ENCODE data around the gene MSL3B.

The MSL3B gene

DNA sequence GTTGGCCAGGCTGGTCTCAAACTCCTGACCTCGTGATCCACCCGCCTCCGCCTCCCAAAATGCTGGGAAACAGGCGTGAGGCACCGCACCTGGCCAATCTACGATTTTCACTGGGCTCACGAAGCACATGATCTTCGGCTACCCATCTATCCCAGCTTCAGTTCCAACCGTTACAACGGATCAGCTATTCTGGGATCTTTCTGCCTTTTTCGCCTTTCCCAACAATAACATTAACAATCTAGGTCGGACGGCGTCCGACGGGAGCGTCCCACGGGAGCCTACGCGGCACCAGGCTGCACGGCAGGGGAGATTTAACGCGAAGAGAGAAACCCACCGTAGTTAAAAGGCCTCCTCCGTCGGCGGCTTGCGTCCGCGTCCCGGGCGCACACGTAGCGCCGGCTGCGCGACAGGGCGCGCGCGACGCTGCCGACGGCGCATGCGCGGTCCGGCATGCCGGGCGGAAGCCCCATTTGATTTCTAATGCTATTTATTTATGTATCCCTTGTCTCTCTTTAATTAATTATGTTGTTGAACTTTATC, at the start of gene MSL3B:
TSS of gene MSL3B (minus strand) at position 394 of the 540 bp plus-strand sequence.
- Histone ChIP-seq H3K4me3 (ENCODE audit: low read depth in 1 of 3, low read length in 3 of 3) (peak within 1 kb of the TSS; percentile 21 to 66 (median 56)), H3K4me1 (ENCODE audit: control insufficient read depth in 3 of 3, insufficient read depth in 2 of 3, low read depth in 1 of 3, low read length in 2 of 3) (peaks cover 0 to 3% (median 0%) of the 10 kb centered on the region in 3 donors), H3K27me3 (ENCODE audit: control insufficient read depth in 3 of 3, insufficient read depth in 3 of 3, low read length in 3 of 3) (peaks cover 0 to 2% (median 0%) of the 10 kb centered on the region in 3 donors), H3K27ac (ENCODE audit: low read depth in 1 of 3, low read length in 2 of 3) (peak within 1 kb of the TSS in 1 of 3 donors; percentile 22), H3K36me3 (ENCODE audit: control insufficient read depth in 3 of 3, insufficient read depth in 2 of 3, low read depth in 1 of 3, low read length in 3 of 3) (peaks cover 0 to 3% (median 0%) of the 10 kb centered on the region in 3 donors), H3K9me3 (ENCODE audit: control insufficient read depth in 2 of 2, insufficient read depth in 1 of 2, low read depth in 1 of 2, low read length in 1 of 2) (peaks cover 0 to 8% of the 10 kb centered on the region in 2 donors)
- FAIRE-seq (no peak), DNase-seq (peak; percentile 65 to 77)
- 8 to 10% (median 8%) methylated on average over 50 of the region's 50 CpGs for WGBS, 3 donors

DNA sequence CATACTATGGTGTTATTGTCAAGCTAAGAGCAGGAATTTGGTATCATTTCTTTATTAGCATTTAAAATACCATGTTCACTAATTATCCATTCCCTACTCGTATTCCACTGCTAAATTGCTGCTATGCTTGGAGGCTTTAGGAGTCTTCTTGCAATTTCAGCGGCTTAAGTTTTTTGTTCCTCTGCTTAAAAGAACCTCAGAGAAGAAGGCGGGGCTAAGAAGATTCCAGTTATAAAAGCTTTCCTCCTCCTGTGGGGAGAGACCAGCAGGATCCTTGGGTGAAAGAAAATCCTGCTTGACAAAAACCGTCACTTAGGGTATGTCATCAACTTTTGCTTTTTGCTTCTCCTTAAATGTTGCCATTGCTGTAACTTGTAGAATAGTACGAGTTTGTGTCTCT, 48.9 kb upstream of the MSL3B start, which contains the start of gene TRPM8:
TSS of gene TRPM8 (plus strand) at position 258 of the 400 bp plus-strand sequence. CDS start 9,165 bp downstream, outside the sequence.
- 30 to 39% (median 36%) methylated on average over 5 of the region's 5 CpGs for WGBS, 3 donors
- DNase-seq: no peak
- H3K27ac ChIP-seq (ENCODE audit: low read depth in 1 of 3, low read length in 2 of 3): no peak within 1 kb of the TSS
- H3K27me3 ChIP-seq (ENCODE audit: control insufficient read depth in 3 of 3, insufficient read depth in 3 of 3, low read length in 3 of 3): peaks cover 0 to 6% (median 0%) of the 10 kb centered on the region in 3 donors
- no peak within 1 kb of the TSS for H3K4me3 ChIP-seq (ENCODE audit: low read depth in 1 of 3, low read length in 3 of 3)
- FAIRE-seq: no peak
- no peaks in the 10 kb centered on the region for H3K36me3 ChIP-seq (ENCODE audit: control insufficient read depth in 3 of 3, insufficient read depth in 2 of 3, low read depth in 1 of 3, low read length in 3 of 3)
- H3K9me3 ChIP-seq (ENCODE audit: control insufficient read depth in 2 of 2, insufficient read depth in 1 of 2, low read depth in 1 of 2, low read length in 1 of 2): no peaks in the 10 kb centered on the region
- H3K4me1 ChIP-seq (ENCODE audit: control insufficient read depth in 3 of 3, insufficient read depth in 2 of 3, low read depth in 1 of 3, low read length in 2 of 3): no peaks in the 10 kb centered on the region

DNA sequence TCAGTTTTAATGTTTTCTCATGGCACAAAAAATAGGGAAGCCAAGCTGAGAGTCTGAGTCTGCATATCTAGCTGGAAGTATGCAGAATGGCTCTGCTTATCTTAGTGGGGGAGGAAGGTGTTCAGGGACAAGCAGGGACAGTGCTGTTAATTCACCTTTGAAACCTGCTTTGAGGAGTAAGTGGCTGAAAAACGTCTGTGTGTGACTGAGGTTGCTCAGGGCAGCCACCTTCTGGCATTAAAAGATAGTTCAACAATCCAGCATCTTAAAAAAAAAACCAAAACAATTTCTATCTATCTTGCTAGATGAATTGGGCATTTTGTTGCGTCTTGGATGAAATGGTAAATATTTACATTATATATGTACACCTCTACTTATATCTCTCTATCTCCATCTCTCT, 46.9 kb upstream of the MSL3B start:
- Histone ChIP-seq H3K9me3 (ENCODE audit: control insufficient read depth in 2 of 2, insufficient read depth in 1 of 2, low read depth in 1 of 2, low read length in 1 of 2) (no peaks in the 10 kb centered on the region), H3K4me1 (ENCODE audit: control insufficient read depth in 3 of 3, insufficient read depth in 2 of 3, low read depth in 1 of 3, low read length in 2 of 3) (no peaks in the 10 kb centered on the region), H3K4me3 (ENCODE audit: low read depth in 1 of 3, low read length in 3 of 3) (no peak overlapping the region), H3K36me3 (ENCODE audit: control insufficient read depth in 3 of 3, insufficient read depth in 2 of 3, low read depth in 1 of 3, low read length in 3 of 3) (no peaks in the 10 kb centered on the region), H3K27me3 (ENCODE audit: control insufficient read depth in 3 of 3, insufficient read depth in 3 of 3, low read length in 3 of 3) (peaks cover 0 to 6% (median 0%) of the 10 kb centered on the region in 3 donors), H3K27ac (ENCODE audit: low read depth in 1 of 3, low read length in 2 of 3) (no peak overlapping the region)
- DNase-seq: peak; percentile 22 to 49
- WGBS, 3 donors: 5 to 14% (median 7%) methylated on average over 2 of the region's 2 CpGs
- FAIRE-seq: no peak

DNA sequence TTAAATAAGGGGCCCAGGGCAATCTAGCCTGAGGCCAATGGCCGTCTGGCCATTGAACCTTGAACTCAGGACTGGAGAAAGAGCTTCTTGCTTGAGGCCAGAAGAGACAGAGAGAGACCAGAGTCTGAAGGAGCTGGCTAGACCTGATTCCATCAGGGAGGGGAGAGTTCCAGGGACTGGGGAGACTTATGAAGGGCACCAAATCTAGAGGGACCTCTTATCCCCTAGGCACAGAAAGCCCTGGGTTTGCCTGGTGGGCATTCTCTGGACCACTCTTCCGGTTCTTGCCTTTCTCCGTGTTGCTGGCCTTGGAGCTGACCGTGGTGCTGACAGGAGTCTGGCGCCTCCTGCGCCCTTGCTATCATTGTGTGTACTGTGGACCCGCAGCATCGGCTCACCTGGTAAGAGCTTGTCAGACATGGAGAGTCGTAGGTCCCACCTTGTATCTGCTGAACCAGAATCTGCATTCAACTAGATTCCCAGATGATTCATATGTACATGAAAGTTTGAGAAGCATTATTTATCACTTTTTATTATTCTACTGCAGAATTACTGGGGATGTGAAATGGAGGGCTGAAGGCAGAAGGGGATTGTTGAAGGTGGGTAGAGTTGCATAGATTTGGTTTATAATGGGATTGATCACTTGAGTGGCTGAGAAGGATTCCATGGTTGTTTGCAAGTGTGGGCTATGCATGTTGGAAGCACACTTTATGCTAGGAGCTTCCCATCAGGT, 44.7 kb upstream of the MSL3B start:
- Histone ChIP-seq H3K27ac (ENCODE audit: low read depth in 1 of 3, low read length in 2 of 3) (peak overlapping the region in 1 of 3 donors; percentile 21), H3K27me3 (ENCODE audit: control insufficient read depth in 3 of 3, insufficient read depth in 3 of 3, low read length in 3 of 3) (peaks cover 0 to 6% (median 0%) of the 10 kb centered on the region in 3 donors), H3K9me3 (ENCODE audit: control insufficient read depth in 2 of 2, insufficient read depth in 1 of 2, low read depth in 1 of 2, low read length in 1 of 2) (no peaks in the 10 kb centered on the region), H3K4me3 (ENCODE audit: low read depth in 1 of 3, low read length in 3 of 3) (no peak overlapping the region), H3K4me1 (ENCODE audit: control insufficient read depth in 3 of 3, insufficient read depth in 2 of 3, low read depth in 1 of 3, low read length in 2 of 3) (no peaks in the 10 kb centered on the region), H3K36me3 (ENCODE audit: control insufficient read depth in 3 of 3, insufficient read depth in 2 of 3, low read depth in 1 of 3, low read length in 3 of 3) (no peaks in the 10 kb centered on the region)
- 10 to 14% (median 11%) methylated on average over 9 of the region's 9 CpGs for WGBS, 3 donors
- DNase-seq (peak; percentile 26 to 85), FAIRE-seq (no peak)

DNA sequence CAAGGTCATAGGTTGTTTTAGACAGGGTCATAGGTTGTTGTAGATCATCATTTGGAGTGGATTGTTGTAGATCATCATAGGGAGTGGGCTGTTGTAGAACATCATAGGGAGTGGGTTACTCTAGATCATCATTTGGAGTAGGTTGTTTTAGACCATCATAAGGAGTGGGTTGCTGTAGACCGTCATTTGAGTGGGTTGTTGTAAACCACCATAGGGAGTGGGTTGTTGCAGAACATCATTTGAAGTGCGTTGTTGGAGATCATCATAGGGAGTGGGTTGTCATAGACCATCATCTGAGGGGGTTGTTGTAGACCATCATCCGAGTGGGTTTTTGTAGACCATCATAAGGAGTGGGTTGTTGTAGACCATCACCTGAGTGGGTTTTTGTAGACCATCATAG, 39.4 kb upstream of the MSL3B start:
- DNase-seq (no peak), FAIRE-seq (no peak)
- 82 to 90% (median 89%) methylated on average over 3 of the region's 3 CpGs for WGBS, 3 donors

DNA sequence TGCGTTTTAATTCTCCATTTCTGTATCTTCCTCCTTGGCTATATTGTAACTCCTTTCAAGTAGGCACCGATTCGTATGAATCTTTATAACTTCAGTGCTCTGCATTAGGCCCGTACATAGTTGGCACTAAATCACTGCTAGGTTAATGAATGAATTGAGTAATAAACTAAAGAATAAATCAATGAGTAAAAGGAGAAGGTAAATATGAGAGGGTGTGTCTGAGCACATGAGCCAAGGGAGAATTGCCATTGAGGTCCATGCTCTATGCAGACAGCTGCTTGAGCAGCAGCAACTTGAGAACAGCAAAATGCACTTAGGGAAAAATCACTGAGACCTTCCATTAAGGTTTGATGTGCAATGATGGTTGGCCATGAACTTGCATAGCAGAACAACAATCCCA, 37.8 kb upstream of the MSL3B start:
- WGBS, 3 donors: 11 to 72% (median 33%) methylated on average over 4 of the region's 4 CpGs
- no peaks in the 10 kb centered on the region for H3K4me1 ChIP-seq (ENCODE audit: control insufficient read depth in 3 of 3, insufficient read depth in 2 of 3, low read depth in 1 of 3, low read length in 2 of 3)
- no peaks in the 10 kb centered on the region for H3K9me3 ChIP-seq (ENCODE audit: control insufficient read depth in 2 of 2, insufficient read depth in 1 of 2, low read depth in 1 of 2, low read length in 1 of 2)
- H3K27ac ChIP-seq (ENCODE audit: low read depth in 1 of 3, low read length in 2 of 3): no peak overlapping the region
- FAIRE-seq: no peak
- H3K4me3 ChIP-seq (ENCODE audit: low read depth in 1 of 3, low read length in 3 of 3): no peak overlapping the region
- H3K36me3 ChIP-seq (ENCODE audit: control insufficient read depth in 3 of 3, insufficient read depth in 2 of 3, low read depth in 1 of 3, low read length in 3 of 3): no peaks in the 10 kb centered on the region
- no peaks in the 10 kb centered on the region for H3K27me3 ChIP-seq (ENCODE audit: control insufficient read depth in 3 of 3, insufficient read depth in 3 of 3, low read length in 3 of 3)
- peak in 1 of 2 donors; percentile 59 for DNase-seq

More for the DNA sequence above, 39.4 kb upstream of the MSL3B start:
- no peaks in the 10 kb centered on the region for H3K27me3 ChIP-seq (ENCODE audit: control insufficient read depth in 3 of 3, insufficient read depth in 3 of 3, low read length in 3 of 3)
- no peak overlapping the region for H3K4me3 ChIP-seq (ENCODE audit: low read depth in 1 of 3, low read length in 3 of 3)
- no peaks in the 10 kb centered on the region for H3K9me3 ChIP-seq (ENCODE audit: control insufficient read depth in 2 of 2, insufficient read depth in 1 of 2, low read depth in 1 of 2, low read length in 1 of 2)
- no peaks in the 10 kb centered on the region for H3K36me3 ChIP-seq (ENCODE audit: control insufficient read depth in 3 of 3, insufficient read depth in 2 of 3, low read depth in 1 of 3, low read length in 3 of 3)
- no peak overlapping the region for H3K27ac ChIP-seq (ENCODE audit: low read depth in 1 of 3, low read length in 2 of 3)
- no peaks in the 10 kb centered on the region for H3K4me1 ChIP-seq (ENCODE audit: control insufficient read depth in 3 of 3, insufficient read depth in 2 of 3, low read depth in 1 of 3, low read length in 2 of 3)

DNA sequence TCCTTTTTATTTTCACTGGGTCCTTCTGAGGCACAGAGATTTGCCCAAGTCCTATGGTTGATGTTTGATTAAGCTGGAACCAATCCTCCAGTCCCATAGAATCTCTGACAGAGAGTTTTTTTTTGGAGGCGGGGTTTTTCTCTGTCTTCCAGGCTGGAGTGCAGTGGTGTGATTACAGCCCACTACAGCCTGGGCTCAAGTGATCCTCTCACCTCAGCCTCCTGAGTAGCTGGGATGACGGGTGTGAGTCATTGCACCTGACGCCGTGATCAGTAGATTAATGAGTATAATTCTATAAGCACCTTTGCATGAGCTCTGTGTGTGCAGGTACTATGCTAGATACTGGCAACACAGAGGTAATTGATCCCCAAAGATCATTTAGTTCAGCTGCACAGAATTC, 33.7 kb upstream of the MSL3B start:
- no peaks in the 10 kb centered on the region for H3K9me3 ChIP-seq (ENCODE audit: control insufficient read depth in 2 of 2, insufficient read depth in 1 of 2, low read depth in 1 of 2, low read length in 1 of 2)
- peaks cover 0 to 2% (median 2%) of the 10 kb centered on the region in 3 donors for H3K27me3 ChIP-seq (ENCODE audit: control insufficient read depth in 3 of 3, insufficient read depth in 3 of 3, low read length in 3 of 3)
- no peaks in the 10 kb centered on the region for H3K4me1 ChIP-seq (ENCODE audit: control insufficient read depth in 3 of 3, insufficient read depth in 2 of 3, low read depth in 1 of 3, low read length in 2 of 3)
- DNase-seq (peak in 1 of 2 donors; percentile 19), FAIRE-seq (no peak)
- WGBS, 3 donors: 29 to 70% (median 46%) methylated on average over 4 of the region's 4 CpGs
- no peaks in the 10 kb centered on the region for H3K36me3 ChIP-seq (ENCODE audit: control insufficient read depth in 3 of 3, insufficient read depth in 2 of 3, low read depth in 1 of 3, low read length in 3 of 3)
- no peak overlapping the region for H3K27ac ChIP-seq (ENCODE audit: low read depth in 1 of 3, low read length in 2 of 3)
- no peak overlapping the region for H3K4me3 ChIP-seq (ENCODE audit: low read depth in 1 of 3, low read length in 3 of 3)

DNA sequence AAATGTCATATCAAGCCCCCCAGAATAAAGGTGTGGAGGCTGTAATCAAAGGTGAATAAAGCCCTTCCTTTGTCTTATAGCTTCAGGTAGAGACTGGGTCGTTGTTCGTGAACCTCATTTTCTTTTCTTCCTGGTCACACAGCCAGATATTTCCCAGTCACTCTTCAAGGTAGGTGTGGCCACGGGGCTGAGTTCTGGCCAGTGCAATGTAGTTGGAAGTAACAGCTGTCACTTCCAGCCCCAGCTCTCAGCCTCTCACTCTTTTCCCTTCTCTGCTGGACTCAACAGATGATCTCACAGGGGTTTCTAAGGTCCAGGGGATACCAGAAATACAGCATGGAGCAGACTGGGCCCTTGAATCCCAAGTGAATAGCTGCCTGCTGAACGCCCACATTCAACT, 33.2 kb upstream of the MSL3B start:
- peaks cover 0 to 2% (median 2%) of the 10 kb centered on the region in 3 donors for H3K27me3 ChIP-seq (ENCODE audit: control insufficient read depth in 3 of 3, insufficient read depth in 3 of 3, low read length in 3 of 3)
- H3K27ac ChIP-seq (ENCODE audit: low read depth in 1 of 3, low read length in 2 of 3): no peak overlapping the region
- H3K4me1 ChIP-seq (ENCODE audit: control insufficient read depth in 3 of 3, insufficient read depth in 2 of 3, low read depth in 1 of 3, low read length in 2 of 3): no peaks in the 10 kb centered on the region
- no peaks in the 10 kb centered on the region for H3K9me3 ChIP-seq (ENCODE audit: control insufficient read depth in 2 of 2, insufficient read depth in 1 of 2, low read depth in 1 of 2, low read length in 1 of 2)
- no peaks in the 10 kb centered on the region for H3K36me3 ChIP-seq (ENCODE audit: control insufficient read depth in 3 of 3, insufficient read depth in 2 of 3, low read depth in 1 of 3, low read length in 3 of 3)
- H3K4me3 ChIP-seq (ENCODE audit: low read depth in 1 of 3, low read length in 3 of 3): no peak overlapping the region
- FAIRE-seq (no peak), DNase-seq (peak in 1 of 2 donors; percentile 42)
- 19 to 48% (median 34%) methylated on average over 4 of the region's 4 CpGs for WGBS, 3 donors
